DND-41 (cell line): ENCODE measurements around the gene MEGF8.
A peak's percentile ranks its signal among the peaks of the same experiment; 100 is the strongest.

Experiments
- ATAC-seq: fragments of 200-7000 bp; cut with Tn5 transposase; 3 replicates; pipeline ENCODE4 v1.9.1; 2021; ENCODE audit warnings: low read depth; ENCODE audit not compliant: insufficient read depth
- DNase-seq: peaks from one replicate; pipeline ENCODE4 v3.0.0-alpha.2; 2020
- H2AFZ ChIP-seq: 2 replicates; pipeline ENCODE4 v1.6.0; 2012; ENCODE audit warnings: low read depth, low read length
- H3K27ac ChIP-seq: 2 replicates; pipeline ENCODE4 v1.5.1; 2012; ENCODE audit warnings: low read length, inconsistent platforms
- H3K27me3 ChIP-seq: fragments of 200-600 bp; sonication (generic); 2 replicates; pipeline ENCODE4 v1.6.0; 2012; ENCODE audit warnings: low read length, mild to moderate bottlenecking, inconsistent platforms; ENCODE audit not compliant: insufficient read depth, poor library complexity
- H3K36me3 ChIP-seq: 2 replicates; pipeline ENCODE4 v1.5.1; 2012; ENCODE audit warnings: low read length, inconsistent platforms; ENCODE audit not compliant: insufficient read depth
- H3K4me1 ChIP-seq: 2 replicates; pipeline ENCODE4 v1.5.1; 2012; ENCODE audit warnings: mild to moderate bottlenecking, low read length; ENCODE audit not compliant: insufficient read depth
- H3K4me2 ChIP-seq: 2 replicates; pipeline ENCODE4 v1.6.0; 2012; ENCODE audit warnings: mild to moderate bottlenecking, moderate library complexity, low read length, inconsistent platforms; ENCODE audit not compliant: insufficient read depth
- H3K4me3 ChIP-seq, 2 experiments: fragments of 200-600 bp in 1 of 2; shearing (Covaris generic) in 1 of 2; 2 replicates each; pipeline ENCODE4 v1.5.1; 2012 to 2016; ENCODE audit warnings: inconsistent platforms in 2 of 2, low read length in 2 of 2, mild to moderate bottlenecking in 2 of 2, low read depth in 1 of 2, moderate library complexity in 1 of 2
- H3K79me2 ChIP-seq: 2 replicates; pipeline ENCODE4 v1.6.0; 2012; ENCODE audit warnings: low read length, inconsistent platforms; ENCODE audit not compliant: insufficient read depth
- H3K9ac ChIP-seq: 2 replicates; pipeline ENCODE4 v1.6.0; 2012; ENCODE audit warnings: low read depth, mild to moderate bottlenecking, inconsistent platforms, low read length, moderate library complexity
- H3K9me3 ChIP-seq: 2 replicates; pipeline ENCODE4 v1.5.1; 2012; ENCODE audit warnings: low read length, moderate library complexity, mild to moderate bottlenecking, inconsistent platforms; ENCODE audit not compliant: insufficient read depth, severe bottlenecking
- H4K20me1 ChIP-seq: 2 replicates; pipeline ENCODE4 v1.6.0; 2012; ENCODE audit warnings: low read length; ENCODE audit not compliant: insufficient read depth
- CTCF ChIP-seq: IDR thresholded peaks from 2 replicates; pipeline ENCODE4 v1.5.1; 2012; ENCODE audit warnings: borderline replicate concordance, low read length, moderate library complexity, mild to moderate bottlenecking; ENCODE audit not compliant: poor library complexity, severe bottlenecking; ENCODE audit errors: extremely low read depth
- EZH2 ChIP-seq: IDR thresholded peaks from 3 replicates; pipeline ENCODE4 v1.6.1; 2012; ENCODE audit warnings: borderline replicate concordance, low read depth, mild to moderate bottlenecking, moderate library complexity, low read length, inconsistent platforms; ENCODE audit not compliant: severe bottlenecking

Gene MEGF8

GRCh38 chr19:42281827-42282762 is 43.3 kb upstream of the MEGF8 start:
- peak overlapping the region in 1 of 2 experiments; percentile 73; a peak in 1 of 4 replicates for H3K4me3 ChIP-seq

DNA sequence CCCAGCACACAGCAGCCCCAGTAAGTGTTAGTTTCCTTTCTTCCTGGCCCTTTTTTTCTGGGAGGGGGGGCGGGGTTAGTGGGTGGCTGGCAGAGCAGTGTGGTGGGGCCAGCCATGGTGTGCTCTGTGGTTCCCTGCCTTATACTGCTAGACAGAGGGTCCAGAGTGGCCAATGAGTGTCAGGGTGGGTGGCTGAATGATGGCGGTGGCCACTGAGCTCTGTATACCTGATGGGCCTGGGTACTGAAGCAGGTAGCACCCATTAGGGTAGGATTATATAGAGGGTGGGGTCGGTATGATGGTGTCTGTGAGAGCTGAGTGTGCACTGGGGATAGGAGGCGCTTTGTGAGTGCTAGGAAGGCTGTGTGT is 42.6 kb upstream of the MEGF8 start:
- ATAC-seq (no peak), DNase-seq (no peak)
- H3K27me3 ChIP-seq = no peaks in the 10 kb centered on the region
- H3K4me2 ChIP-seq = peak overlapping the region; percentile 76
- H4K20me1 ChIP-seq = peaks cover 29% of the 10 kb centered on the region
- H3K36me3 ChIP-seq = peaks cover 18% of the 10 kb centered on the region
- peaks cover 66% of the 10 kb centered on the region for H3K4me1 ChIP-seq
- TF ChIP-seq CTCF (no peak), EZH2 (no peak)
- peak overlapping the region; percentile 73; the same call in 1 of the 2 replicates for H2AFZ ChIP-seq
- no peaks in the 10 kb centered on the region for H3K9me3 ChIP-seq
- H3K9ac ChIP-seq = peak overlapping the region; percentile 67
- peaks cover 45% of the 10 kb centered on the region for H3K79me2 ChIP-seq
- peak overlapping the region; percentile 74 for H3K27ac ChIP-seq
- H3K4me3 ChIP-seq = peak overlapping the region in 1 of 2 experiments; percentile 68; a peak in 2 of 4 replicates

More at GRCh38 chr19:42281827-42282762, 43.3 kb upstream of the MEGF8 start:
- Histone ChIP-seq H3K79me2 (peaks cover 45% of the 10 kb centered on the region), H3K36me3 (peaks cover 11% of the 10 kb centered on the region), H3K4me2 (peak overlapping the region; percentile 76), H3K9ac (peak overlapping the region; percentile 79), H3K4me1 (peaks cover 66% of the 10 kb centered on the region), H2AFZ (no peak overlapping the region), H3K27ac (peak overlapping the region; percentile 50; the same call in 1 of the 2 replicates), H3K27me3 (no peaks in the 10 kb centered on the region), H4K20me1 (peaks cover 29% of the 10 kb centered on the region), H3K9me3 (no peaks in the 10 kb centered on the region)
- ATAC-seq (no peak), DNase-seq (no peak)
- TF ChIP-seq EZH2 = no peak
- no peak for TF ChIP-seq CTCF

GRCh38 chr19:42283188-42284065 is 42.0 kb upstream of the MEGF8 start:
- Histone ChIP-seq H3K9me3 (no peaks in the 10 kb centered on the region), H3K4me2 (peak overlapping the region; percentile 76), H2AFZ (peak overlapping the region; percentile 73), H3K27ac (peak overlapping the region; percentile 89), H4K20me1 (peaks cover 29% of the 10 kb centered on the region), H3K9ac (peak overlapping the region; percentile 72), H3K4me3 (peak overlapping the region; percentile 19 to 93; a peak in 3 of 4 replicates), H3K4me1 (peaks cover 60% of the 10 kb centered on the region), H3K79me2 (peaks cover 45% of the 10 kb centered on the region), H3K36me3 (peaks cover 25% of the 10 kb centered on the region), H3K27me3 (no peaks in the 10 kb centered on the region)
- ATAC-seq (peak; percentile 68), DNase-seq (peak; percentile 97)
- TF ChIP-seq CTCF (peak; percentile 27), EZH2 (no peak)
